ENCODE results near the gene TEC.
"Not testable (repeated sequence)": the region's sequence is repeated elsewhere in the genome, so short reads cannot be mapped to it uniquely, and the experiment has no call there.

TEC gene

DNA sequence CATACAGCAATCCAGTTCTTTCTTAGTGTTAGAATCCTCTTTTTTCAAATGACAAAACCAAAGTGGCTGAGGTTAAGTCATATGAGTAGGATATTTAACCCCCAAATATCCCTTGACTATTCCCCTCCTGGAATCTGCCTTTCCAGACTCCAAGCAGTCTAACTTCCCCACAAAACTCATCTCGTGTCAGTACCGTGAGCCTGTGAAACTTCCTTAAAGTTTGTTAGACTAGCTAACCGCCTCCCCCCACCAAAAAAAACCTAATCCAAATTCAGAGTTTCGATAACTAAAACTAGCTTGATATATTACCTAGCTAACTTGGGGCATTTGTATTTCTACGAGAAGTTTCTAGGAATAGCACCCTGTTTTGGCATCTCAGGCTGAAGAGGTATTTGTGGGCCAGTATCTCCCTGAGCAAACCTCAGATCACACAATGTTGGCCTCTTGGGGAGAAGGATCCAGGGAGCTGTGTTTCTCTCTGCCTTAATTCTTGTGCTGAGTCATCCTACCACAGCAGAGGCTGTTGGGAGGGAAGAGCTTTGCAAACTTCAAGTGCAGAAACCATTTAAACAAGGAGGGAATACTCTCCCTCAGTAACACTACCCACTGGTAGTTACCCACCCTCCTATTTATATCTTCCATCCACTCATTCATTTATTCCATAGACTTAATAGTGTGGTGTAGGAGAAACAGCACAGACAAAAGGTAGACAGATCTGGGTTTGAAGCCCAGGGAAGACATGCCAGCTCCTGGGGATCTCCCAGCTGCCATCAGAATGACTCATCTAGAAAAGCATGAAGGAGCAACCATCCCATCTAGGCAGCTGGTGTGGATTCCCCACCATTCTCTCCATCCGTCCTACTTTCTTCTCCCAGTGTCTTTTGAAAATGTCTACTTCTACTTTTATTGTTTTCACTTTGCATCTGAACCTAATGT is 96.3 kb downstream of the TEC start:
- no peaks in the 10 kb centered on the region for H3K27me3 ChIP-seq (ENCODE audit: insufficient read depth, poor library complexity, severe bottlenecking)
- H3K4me3 ChIP-seq (ENCODE audit: severe bottlenecking), result no peak overlapping the region
- DNase-seq (ENCODE audit: low spot score), result no peak
- peaks cover 16% of the 10 kb centered on the region for H3K4me1 ChIP-seq (ENCODE audit: insufficient read depth, poor library complexity, severe bottlenecking)
- TF ChIP-seq, protein P1, sequence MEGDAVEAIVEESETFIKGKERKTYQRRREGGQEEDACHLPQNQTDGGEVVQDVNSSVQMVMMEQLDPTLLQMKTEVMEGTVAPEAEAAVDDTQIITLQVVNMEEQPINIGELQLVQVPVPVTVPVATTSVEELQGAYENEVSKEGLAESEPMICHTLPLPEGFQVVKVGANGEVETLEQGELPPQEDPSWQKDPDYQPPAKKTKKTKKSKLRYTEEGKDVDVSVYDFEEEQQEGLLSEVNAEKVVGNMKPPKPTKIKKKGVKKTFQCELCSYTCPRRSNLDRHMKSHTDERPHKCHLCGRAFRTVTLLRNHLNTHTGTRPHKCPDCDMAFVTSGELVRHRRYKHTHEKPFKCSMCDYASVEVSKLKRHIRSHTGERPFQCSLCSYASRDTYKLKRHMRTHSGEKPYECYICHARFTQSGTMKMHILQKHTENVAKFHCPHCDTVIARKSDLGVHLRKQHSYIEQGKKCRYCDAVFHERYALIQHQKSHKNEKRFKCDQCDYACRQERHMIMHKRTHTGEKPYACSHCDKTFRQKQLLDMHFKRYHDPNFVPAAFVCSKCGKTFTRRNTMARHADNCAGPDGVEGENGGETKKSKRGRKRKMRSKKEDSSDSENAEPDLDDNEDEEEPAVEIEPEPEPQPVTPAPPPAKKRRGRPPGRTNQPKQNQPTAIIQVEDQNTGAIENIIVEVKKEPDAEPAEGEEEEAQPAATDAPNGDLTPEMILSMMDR (IDR thresholded peaks at IDR 0.05; ENCODE audit: poor library complexity, severe bottlenecking), result no peak
- no peaks in the 10 kb centered on the region for H3K9me3 ChIP-seq (ENCODE audit: severe bottlenecking)
- peak; percentile 88 for ATAC-seq (ENCODE audit: low read depth)
- peak overlapping the region; percentile 13 for H3K27ac ChIP-seq (ENCODE audit: poor library complexity, severe bottlenecking)
- H3K36me3 ChIP-seq (ENCODE audit: low read depth), result no peaks in the 10 kb centered on the region

DNA sequence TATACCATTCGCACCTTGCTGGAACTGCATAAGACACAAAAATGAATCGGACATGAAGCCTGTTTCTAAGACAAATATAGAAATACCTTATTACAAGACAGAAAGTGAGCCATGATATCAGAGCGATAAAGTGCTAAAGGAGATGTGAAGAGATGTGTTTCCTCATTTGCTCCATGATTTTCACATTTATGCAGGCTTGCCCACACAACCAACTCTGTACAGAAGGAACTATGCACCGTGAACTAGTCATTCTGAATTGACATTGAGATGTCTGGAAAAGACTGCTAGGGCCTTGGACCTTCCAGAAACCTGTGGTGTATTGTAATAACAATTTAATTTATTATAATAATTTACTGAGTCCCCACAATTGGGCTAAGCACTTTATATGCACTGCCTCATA is 97.0 kb downstream of the TEC start:
- H3K36me3 ChIP-seq (ENCODE audit: low read depth), result no peaks in the 10 kb centered on the region
- H3K9me3 ChIP-seq (ENCODE audit: severe bottlenecking), result no peaks in the 10 kb centered on the region
- DNase-seq (ENCODE audit: low spot score) (no peak), ATAC-seq (ENCODE audit: low read depth) (no peak)
- H3K27ac ChIP-seq (ENCODE audit: poor library complexity, severe bottlenecking), result no peak overlapping the region
- no peak overlapping the region for H3K4me3 ChIP-seq (ENCODE audit: severe bottlenecking)
- H3K27me3 ChIP-seq (ENCODE audit: insufficient read depth, poor library complexity, severe bottlenecking), result no peaks in the 10 kb centered on the region
- TF ChIP-seq, protein P1 (IDR thresholded peaks at IDR 0.05; ENCODE audit: poor library complexity, severe bottlenecking), result no peak
- peaks cover 16% of the 10 kb centered on the region for H3K4me1 ChIP-seq (ENCODE audit: insufficient read depth, poor library complexity, severe bottlenecking)

DNA sequence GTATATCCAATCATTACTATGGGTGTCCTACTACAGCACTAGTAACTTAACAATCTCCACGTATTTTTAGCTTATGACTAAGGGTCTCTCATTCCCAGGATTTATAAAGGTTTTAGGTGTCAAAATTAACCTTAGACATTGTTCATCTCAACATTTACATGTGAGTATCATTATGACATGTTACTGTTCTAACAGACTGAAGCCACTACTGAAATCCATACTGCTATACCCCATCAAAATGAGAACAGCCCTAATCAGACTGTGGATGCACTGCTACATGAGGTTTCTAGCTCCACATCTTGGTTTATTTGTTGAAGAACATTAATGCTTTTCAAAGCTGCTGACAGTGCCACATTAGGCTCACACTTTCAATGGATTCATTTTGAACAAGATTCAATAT is 100.0 kb downstream of the TEC start:
- DNase-seq (ENCODE audit: low spot score) (no peak), ATAC-seq (ENCODE audit: low read depth) (no peak)
- H3K4me1 ChIP-seq (ENCODE audit: insufficient read depth, poor library complexity, severe bottlenecking), result peaks cover 9% of the 10 kb centered on the region
- H3K36me3 ChIP-seq (ENCODE audit: low read depth), result no peaks in the 10 kb centered on the region
- no peak overlapping the region for H3K4me3 ChIP-seq (ENCODE audit: severe bottlenecking)
- TF ChIP-seq, protein P1 (IDR thresholded peaks at IDR 0.05; ENCODE audit: poor library complexity, severe bottlenecking), result no peak
- no peaks in the 10 kb centered on the region for H3K9me3 ChIP-seq (ENCODE audit: severe bottlenecking)
- no peaks in the 10 kb centered on the region for H3K27me3 ChIP-seq (ENCODE audit: insufficient read depth, poor library complexity, severe bottlenecking)
- no peak overlapping the region for H3K27ac ChIP-seq (ENCODE audit: poor library complexity, severe bottlenecking)

DNA sequence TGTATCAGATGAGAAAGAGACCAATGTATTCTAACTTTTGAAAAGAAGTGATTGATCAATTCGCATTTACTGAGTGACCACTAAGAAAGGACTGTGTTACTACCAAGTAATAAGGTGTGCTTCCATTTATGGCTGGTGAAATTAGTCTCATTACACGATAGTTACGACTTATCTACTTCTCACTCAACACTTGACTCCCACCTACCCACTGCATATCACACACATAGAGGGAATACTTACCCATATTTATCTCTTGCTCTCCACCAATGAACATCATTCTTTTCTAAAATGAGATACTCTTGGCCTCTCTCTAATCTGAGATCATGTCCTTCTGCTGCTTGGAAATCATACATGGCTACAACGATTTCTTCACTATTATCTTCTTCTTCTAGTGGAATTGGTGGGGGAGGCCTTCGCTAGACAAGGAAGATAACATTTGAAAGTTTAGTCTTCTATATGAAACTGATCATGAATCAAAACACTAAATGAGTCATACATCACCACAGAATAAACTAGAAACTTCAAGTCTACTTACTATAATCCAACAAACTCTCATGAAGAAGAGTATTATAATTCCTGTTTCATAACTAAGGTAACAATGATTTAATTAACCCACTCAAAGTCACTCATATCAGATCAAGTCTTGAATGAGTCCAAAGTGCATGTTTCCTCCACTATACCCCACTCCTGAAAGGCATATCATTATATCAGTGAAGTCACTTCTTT is 101.9 kb downstream of the TEC start:
- no peaks in the 10 kb centered on the region for H3K4me1 ChIP-seq (ENCODE audit: insufficient read depth, poor library complexity, severe bottlenecking)
- no peak for DNase-seq (ENCODE audit: low spot score)
- no peaks in the 10 kb centered on the region for H3K27me3 ChIP-seq (ENCODE audit: insufficient read depth, poor library complexity, severe bottlenecking)
- no peak overlapping the region for H3K27ac ChIP-seq (ENCODE audit: poor library complexity, severe bottlenecking)
- H3K36me3 ChIP-seq (ENCODE audit: low read depth), result no peaks in the 10 kb centered on the region
- no peaks in the 10 kb centered on the region for H3K9me3 ChIP-seq (ENCODE audit: severe bottlenecking)
- H3K4me3 ChIP-seq (ENCODE audit: severe bottlenecking), result no peak overlapping the region
- TF ChIP-seq, protein P1 (IDR thresholded peaks at IDR 0.05; ENCODE audit: poor library complexity, severe bottlenecking), result no peak
- no peak for ATAC-seq (ENCODE audit: low read depth)

DNA sequence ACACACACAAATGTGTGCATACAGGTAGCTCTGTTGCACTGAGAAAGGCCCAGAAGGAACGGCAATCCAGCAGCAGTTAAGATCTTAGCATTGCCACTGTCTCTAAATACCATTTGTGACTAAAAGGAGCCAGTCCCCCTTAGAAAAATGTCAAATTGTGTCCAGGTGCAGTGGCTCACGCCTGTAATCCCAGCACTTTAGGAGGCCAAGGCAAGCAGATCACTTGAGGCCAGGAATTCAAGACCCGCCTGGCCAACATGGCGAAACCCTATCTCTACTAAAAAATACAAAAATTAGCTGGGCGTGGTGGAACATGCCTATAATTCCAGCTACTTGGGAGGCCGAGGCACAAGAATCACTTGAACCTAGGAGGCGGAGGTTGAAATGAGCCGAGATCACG is 105.1 kb downstream of the TEC start:
- H3K4me1 ChIP-seq (ENCODE audit: insufficient read depth, poor library complexity, severe bottlenecking); DNase-seq (ENCODE audit: low spot score); H3K27me3 ChIP-seq (ENCODE audit: insufficient read depth, poor library complexity, severe bottlenecking); H3K9me3 ChIP-seq (ENCODE audit: severe bottlenecking); H3K4me3 ChIP-seq (ENCODE audit: severe bottlenecking); H3K36me3 ChIP-seq (ENCODE audit: low read depth); ATAC-seq (ENCODE audit: low read depth); H3K27ac ChIP-seq (ENCODE audit: poor library complexity, severe bottlenecking): not testable (repeated sequence)
